Mucosa of rectum (tissue), 2 donors: Measurements from ENCODE around the gene SEL1L.
"Not testable (repeated sequence)": the region's sequence is repeated elsewhere in the genome, so short reads cannot be mapped to it uniquely, and the experiment has no call there.

Experiments used
- H3K27ac ChIP-seq, 2 donors: one replicate each; pipeline ENCODE4 v1.7.0; 2013; ENCODE audit warnings: inconsistent platforms in 2 of 2, low read depth in 2 of 2, low read length in 2 of 2
- H3K27me3 ChIP-seq, 2 donors: one replicate each; pipeline ENCODE4 v1.7.0; 2013; ENCODE audit warnings: low read length in 2 of 2; ENCODE audit not compliant: control insufficient read depth in 2 of 2, insufficient read depth in 2 of 2
- H3K36me3 ChIP-seq, 2 donors: one replicate each; pipeline ENCODE4 v1.7.0; 2013; ENCODE audit warnings: low read length in 2 of 2; ENCODE audit not compliant: control insufficient read depth in 2 of 2, insufficient read depth in 2 of 2
- H3K4me1 ChIP-seq, 2 donors: one replicate each; pipeline ENCODE4 v1.7.0; 2013; ENCODE audit warnings: low read length in 2 of 2, mild to moderate bottlenecking in 1 of 2; ENCODE audit not compliant: control insufficient read depth in 2 of 2, insufficient read depth in 2 of 2
- H3K4me3 ChIP-seq, 2 donors: one replicate each; pipeline ENCODE4 v1.7.0; 2013; ENCODE audit warnings: low read length in 2 of 2
- H3K9ac ChIP-seq, 2 donors: one replicate each; pipeline ENCODE4 v1.7.0; 2013; ENCODE audit warnings: low read length in 2 of 2, low read depth in 1 of 2, mild to moderate bottlenecking in 1 of 2
- H3K9me3 ChIP-seq, 2 donors: one replicate each; pipeline ENCODE4 v1.7.0; 2013; ENCODE audit warnings: low read length in 2 of 2; ENCODE audit not compliant: control insufficient read depth in 2 of 2
- donor health status: healthy.
- donor health status: Normal muscosa, but diverticular disease.

Gene SEL1L

GRCh38 chr14:81435048-81435390 is 98.6 kb downstream of the SEL1L start:
- Histone ChIP-seq H3K36me3 (no peaks in the 10 kb centered on the region), H3K27ac (no peak overlapping the region), H3K4me1 (peaks cover 12% of the 10 kb centered on the region in 2 donors), H3K9me3 (no peaks in the 10 kb centered on the region), H3K9ac (no peak overlapping the region), H3K4me3 (peak overlapping the region; percentile 67 to 72), H3K27me3 (peaks cover 16 to 19% of the 10 kb centered on the region in 2 donors)

- Histone ChIP-seq H3K9ac (no peak overlapping the region), H3K27me3 (peaks cover 16 to 19% of the 10 kb centered on the region in 2 donors), H3K4me3 (no peak overlapping the region), H3K9me3 (no peaks in the 10 kb centered on the region), H3K36me3 (no peaks in the 10 kb centered on the region), H3K4me1 (peaks cover 12% of the 10 kb centered on the region in 2 donors), H3K27ac (no peak overlapping the region)
These were observed 99.4 kb downstream of the SEL1L start for GRCh38 chr14:81434230-81434629.

- Histone ChIP-seq H3K27ac (no peak overlapping the region), H3K36me3 (no peaks in the 10 kb centered on the region), H3K4me3 (no peak overlapping the region), H3K9ac (no peak overlapping the region), H3K27me3 (peaks cover 16 to 19% of the 10 kb centered on the region in 2 donors), H3K9me3 (no peaks in the 10 kb centered on the region), H3K4me1 (peaks cover 12% of the 10 kb centered on the region in 2 donors)
These were observed 100.3 kb downstream of the SEL1L start for GRCh38 chr14:81433378-81433777.

- Histone ChIP-seq H3K36me3 (no peaks in the 10 kb centered on the region), H3K4me1 (peaks cover 12% of the 10 kb centered on the region in 2 donors), H3K4me3 (no peak overlapping the region), H3K27me3 (peaks cover 11 to 19% of the 10 kb centered on the region in 2 donors), H3K9me3 (no peaks in the 10 kb centered on the region), H3K9ac (no peak overlapping the region), H3K27ac (no peak overlapping the region)
These were observed 101.4 kb downstream of the SEL1L start for GRCh38 chr14:81432219-81432661.

- H3K4me1 ChIP-seq, result peaks cover under 1 to 1% of the 10 kb centered on the region in 2 donors
These were observed 103.4 kb downstream of the SEL1L start for GRCh38 chr14:81430235-81430634.

GRCh38 chr14:81429749-81430148 is 103.9 kb downstream of the SEL1L start:
- not testable (repeated sequence) for H3K27ac ChIP-seq, H3K4me1 ChIP-seq, H3K9ac ChIP-seq, H3K27me3 ChIP-seq, H3K36me3 ChIP-seq, H3K4me3 ChIP-seq, H3K9me3 ChIP-seq

More at GRCh38 chr14:81430235-81430634, 103.4 kb downstream of the SEL1L start:
- Histone ChIP-seq H3K36me3 (no peaks in the 10 kb centered on the region), H3K4me3 (no peak overlapping the region), H3K27ac (no peak overlapping the region), H3K27me3 (peaks cover 8 to 15% of the 10 kb centered on the region in 2 donors), H3K9ac (no peak overlapping the region), H3K9me3 (no peaks in the 10 kb centered on the region)

- Histone ChIP-seq H3K27me3 (peaks cover 5 to 8% of the 10 kb centered on the region in 2 donors), H3K27ac (no peak overlapping the region), H3K4me3 (no peak overlapping the region), H3K9me3 (no peaks in the 10 kb centered on the region), H3K4me1 (no peaks in the 10 kb centered on the region), H3K9ac (no peak overlapping the region), H3K36me3 (no peaks in the 10 kb centered on the region)
These were observed 104.6 kb downstream of the SEL1L start for GRCh38 chr14:81429028-81429427.

GRCh38 chr14:81427348-81428058 is 106.2 kb downstream of the SEL1L start:
- H3K9me3 ChIP-seq, result no peaks in the 10 kb centered on the region
- H3K4me1 ChIP-seq, result no peaks in the 10 kb centered on the region
- no peaks in the 10 kb centered on the region for H3K36me3 ChIP-seq
- H3K9ac ChIP-seq, result no peak overlapping the region
- no peaks in the 10 kb centered on the region for H3K27me3 ChIP-seq
- no peak overlapping the region for H3K27ac ChIP-seq
- H3K4me3 ChIP-seq, result no peak overlapping the region

GRCh38 chr14:81423504-81423903 is 110.1 kb downstream of the SEL1L start:
- no peaks in the 10 kb centered on the region for H3K4me1 ChIP-seq
- no peak overlapping the region for H3K9ac ChIP-seq
- no peaks in the 10 kb centered on the region for H3K27me3 ChIP-seq
- H3K36me3 ChIP-seq, result no peaks in the 10 kb centered on the region
- H3K4me3 ChIP-seq, result no peak overlapping the region
- no peaks in the 10 kb centered on the region for H3K9me3 ChIP-seq
- H3K27ac ChIP-seq, result no peak overlapping the region
